ENCODE measurements around the gene LNX1.

The LNX1 gene

GRCh38 chr4:53559021-53559620 is 32.2 kb downstream of the LNX1 start:
- H3K4me3 ChIP-seq: no peak overlapping the region
- H3K27ac ChIP-seq: no peak overlapping the region
- no peak for TF ChIP-seq CTCF (IDR thresholded peaks at IDR 0.05)
- no peaks in the 10 kb centered on the region for H3K9me3 ChIP-seq
- intact Hi-C loops (cut with DNase I; ENCODE audit: low total_unique reads): no loop called here
- peaks cover 0 to 10% (median 4%) of the 10 kb centered on the region in 4 donors for H3K4me1 ChIP-seq
- H3K27me3 ChIP-seq: no peaks in the 10 kb centered on the region
- no peak for DNase-seq
- no peaks in the 10 kb centered on the region for H3K36me3 ChIP-seq

GRCh38 chr4:53558065-53558801 is 33.1 kb downstream of the LNX1 start:
- Histone ChIP-seq H3K9me3 (no peaks in the 10 kb centered on the region), H3K4me3 (no peak overlapping the region), H3K36me3 (no peaks in the 10 kb centered on the region), H3K27me3 (no peaks in the 10 kb centered on the region), H3K27ac (no peak overlapping the region), H3K4me1 (peaks cover 0 to 10% (median 4%) of the 10 kb centered on the region in 4 donors)
- no peak for DNase-seq
- intact Hi-C loops (cut with DNase I; ENCODE audit: low total_unique reads): no loop called here
- no peak for TF ChIP-seq CTCF (IDR thresholded peaks at IDR 0.05)

- Histone ChIP-seq H3K36me3 (no peaks in the 10 kb centered on the region), H3K27ac (no peak overlapping the region), H3K27me3 (no peaks in the 10 kb centered on the region), H3K9me3 (no peaks in the 10 kb centered on the region), H3K4me3 (no peak overlapping the region), H3K4me1 (peaks cover 0 to 10% (median 4%) of the 10 kb centered on the region in 4 donors)
- intact Hi-C loops (cut with DNase I; ENCODE audit: low total_unique reads): no loop called here
- DNase-seq: no peak
- TF ChIP-seq CTCF (IDR thresholded peaks at IDR 0.05): no peak
These were observed 33.6 kb downstream of the LNX1 start for GRCh38 chr4:53557669-53558064.

- no peak overlapping the region for H3K4me3 ChIP-seq
- H3K27ac ChIP-seq: no peak overlapping the region
- intact Hi-C loops (cut with DNase I; ENCODE audit: low total_unique reads): no loop called here
- DNase-seq: no peak
- no peaks in the 10 kb centered on the region for H3K27me3 ChIP-seq
- peaks cover 0 to 10% (median 4%) of the 10 kb centered on the region in 4 donors for H3K4me1 ChIP-seq
- TF ChIP-seq CTCF (IDR thresholded peaks at IDR 0.05): no peak
- H3K9me3 ChIP-seq: no peaks in the 10 kb centered on the region
- no peaks in the 10 kb centered on the region for H3K36me3 ChIP-seq
These were observed 34.6 kb downstream of the LNX1 start for GRCh38 chr4:53556651-53557050.

- H3K27ac ChIP-seq: no peak overlapping the region
- no peaks in the 10 kb centered on the region for H3K9me3 ChIP-seq
- H3K4me1 ChIP-seq: peaks cover 0 to 10% (median 4%) of the 10 kb centered on the region in 4 donors
- TF ChIP-seq CTCF (IDR thresholded peaks at IDR 0.05): no peak
- no peaks in the 10 kb centered on the region for H3K27me3 ChIP-seq
- no peak overlapping the region for H3K4me3 ChIP-seq
- DNase-seq: no peak
- intact Hi-C loops (cut with DNase I; ENCODE audit: low total_unique reads): no loop called here
- H3K36me3 ChIP-seq: no peaks in the 10 kb centered on the region
These were observed 37.6 kb downstream of the LNX1 start for GRCh38 chr4:53553486-53554210.

All from tibial artery (tissue), 4 donors.